Adrenal gland (tissue), 5 donors: ENCODE data around the gene CD200R1.

Experiments
- POLR2A ChIP-seq, 2 donors: fragments of 450-650 bp; IDR thresholded peaks; one replicate each; pipeline ENCODE4 v1.6.1; 2017; ENCODE audit warnings: antibody characterized with exemption in 2 of 2, mild to moderate bottlenecking in 2 of 2, moderate library complexity in 1 of 2
- TF ChIP-seq, protein P1 (sequence below), 6 experiments: fragments of 450-650 bp in 4 of 6; fragments of 200-600 bp in 2 of 6; sonication (generic) in 1 of 6; IDR thresholded peaks; 1 replicate in 5 of 6; 2 replicates in 1 of 6; pipeline versions ENCODE4 v1.5.1 to v1.8.0; 2016 to 2021; ENCODE audit warnings: antibody characterized with exemption in 6 of 6, mild to moderate bottlenecking in 2 of 6, moderate library complexity in 1 of 6
- donor health status: DM: no; HTN: no; CAD: no.

- TF ChIP-seq, protein P1, sequence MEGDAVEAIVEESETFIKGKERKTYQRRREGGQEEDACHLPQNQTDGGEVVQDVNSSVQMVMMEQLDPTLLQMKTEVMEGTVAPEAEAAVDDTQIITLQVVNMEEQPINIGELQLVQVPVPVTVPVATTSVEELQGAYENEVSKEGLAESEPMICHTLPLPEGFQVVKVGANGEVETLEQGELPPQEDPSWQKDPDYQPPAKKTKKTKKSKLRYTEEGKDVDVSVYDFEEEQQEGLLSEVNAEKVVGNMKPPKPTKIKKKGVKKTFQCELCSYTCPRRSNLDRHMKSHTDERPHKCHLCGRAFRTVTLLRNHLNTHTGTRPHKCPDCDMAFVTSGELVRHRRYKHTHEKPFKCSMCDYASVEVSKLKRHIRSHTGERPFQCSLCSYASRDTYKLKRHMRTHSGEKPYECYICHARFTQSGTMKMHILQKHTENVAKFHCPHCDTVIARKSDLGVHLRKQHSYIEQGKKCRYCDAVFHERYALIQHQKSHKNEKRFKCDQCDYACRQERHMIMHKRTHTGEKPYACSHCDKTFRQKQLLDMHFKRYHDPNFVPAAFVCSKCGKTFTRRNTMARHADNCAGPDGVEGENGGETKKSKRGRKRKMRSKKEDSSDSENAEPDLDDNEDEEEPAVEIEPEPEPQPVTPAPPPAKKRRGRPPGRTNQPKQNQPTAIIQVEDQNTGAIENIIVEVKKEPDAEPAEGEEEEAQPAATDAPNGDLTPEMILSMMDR (IDR thresholded peaks at IDR 0.05), result no peak
- TF ChIP-seq POLR2A (IDR thresholded peaks at IDR 0.05), result no peak
Measured at GRCh38 chr3:113002679-113003078, 27.8 kb upstream of the CD200R1 start.
